22Rv1 (cell line): ENCODE results near the gene LRRC3.

Experiments
- CTCF ChIP-seq: fragments of 450-650 bp; IDR thresholded peaks from 2 replicates; pipeline ENCODE4 v1.5.1; 2017; ENCODE audit warnings: mild to moderate bottlenecking
- ZFX ChIP-seq: fragments of 450-650 bp; IDR thresholded peaks from 2 replicates; pipeline ENCODE4 v1.6.1; 2017; ENCODE audit warnings: antibody characterized with exemption, borderline replicate concordance

GRCh38 chr21:44415073-44416025 is 40.0 kb upstream of the LRRC3 start:
- no peak for TF ChIP-seq CTCF
- no peak for TF ChIP-seq ZFX
